ENCODE results near the gene SBK1.
A peak's percentile ranks its signal among the peaks of the same experiment; 100 is the strongest.

The SBK1 gene

GRCh38 chr16:28283173-28283572 lies 9.2 kb upstream of the SBK1 start:
- no peak for DNase-seq

GRCh38 chr16:28283798-28284577 lies 8.3 kb upstream of the SBK1 start:
- DNase-seq, result no peak

DNA sequence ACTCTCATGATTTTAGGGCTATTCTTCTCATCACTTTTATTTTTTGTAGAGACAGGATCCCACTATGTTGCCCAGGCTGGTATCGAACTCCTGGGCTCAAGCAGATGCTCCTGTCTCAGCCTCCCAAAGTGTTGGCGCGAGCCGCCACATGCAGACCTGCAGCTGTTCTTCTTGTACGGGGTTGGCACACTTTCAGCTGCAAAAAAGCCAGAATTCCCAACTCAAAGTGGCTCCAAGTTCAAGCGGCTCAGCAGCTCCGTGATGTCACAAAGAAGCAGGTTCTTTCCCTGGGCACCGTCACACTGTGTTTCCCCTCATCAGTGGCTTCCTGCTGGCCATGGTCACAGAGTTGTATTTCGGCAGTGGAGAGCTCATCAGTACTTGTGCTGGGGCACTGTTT lies 6.7 kb upstream of the SBK1 start:
- DNase-seq, result no peak

GRCh38 chr16:28288114-28288513 lies 4.2 kb upstream of the SBK1 start:
- DNase-seq, result no peak

- no peak for DNase-seq
Measured at GRCh38 chr16:28289048-28289447, 3.3 kb upstream of the SBK1 start.

DNA sequence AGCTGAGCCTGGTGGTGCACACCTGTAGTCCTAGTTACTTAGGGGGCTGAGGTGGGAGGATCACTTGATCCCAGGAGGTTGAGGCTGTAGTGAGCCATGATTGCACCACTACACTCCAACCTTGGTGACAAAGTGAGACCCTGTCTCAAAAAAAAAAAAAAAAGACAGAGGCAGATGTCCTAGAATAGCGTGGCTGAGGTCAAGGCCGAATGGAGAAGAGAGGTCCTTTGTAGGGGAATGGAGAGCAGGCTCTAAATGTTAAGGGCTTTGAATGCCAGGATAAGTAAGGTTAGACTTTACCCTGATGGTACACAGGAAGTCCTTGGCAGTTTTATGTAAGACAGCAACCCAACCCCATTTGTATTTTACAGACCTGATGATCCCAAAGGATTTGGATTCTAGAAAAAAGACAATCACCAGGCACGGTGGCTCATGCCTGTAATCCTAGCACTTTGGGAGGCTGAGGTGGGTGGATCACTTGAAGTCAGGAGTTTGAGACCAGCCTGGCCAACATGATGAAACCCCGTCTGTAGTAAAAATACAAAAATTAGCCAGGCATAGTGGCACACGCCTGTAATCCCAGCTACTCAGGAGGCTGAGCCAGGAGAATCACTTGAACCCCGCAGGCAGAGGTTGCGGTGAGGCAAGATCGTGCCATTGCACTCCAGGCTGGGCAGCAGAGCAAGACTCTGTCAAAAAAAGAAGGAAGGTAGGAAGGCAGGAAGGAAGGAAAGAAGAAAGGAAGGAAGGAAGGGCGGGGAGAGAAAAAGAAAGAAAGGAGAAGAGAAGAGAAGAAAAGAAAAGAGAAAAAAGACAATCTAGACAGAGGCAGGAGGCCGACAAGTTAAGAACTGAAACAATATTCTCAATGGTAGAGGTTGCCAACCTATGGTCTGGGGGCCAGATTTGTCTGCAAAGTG lies 2.1 kb upstream of the SBK1 start:
- DNase-seq, result no peak

DNA sequence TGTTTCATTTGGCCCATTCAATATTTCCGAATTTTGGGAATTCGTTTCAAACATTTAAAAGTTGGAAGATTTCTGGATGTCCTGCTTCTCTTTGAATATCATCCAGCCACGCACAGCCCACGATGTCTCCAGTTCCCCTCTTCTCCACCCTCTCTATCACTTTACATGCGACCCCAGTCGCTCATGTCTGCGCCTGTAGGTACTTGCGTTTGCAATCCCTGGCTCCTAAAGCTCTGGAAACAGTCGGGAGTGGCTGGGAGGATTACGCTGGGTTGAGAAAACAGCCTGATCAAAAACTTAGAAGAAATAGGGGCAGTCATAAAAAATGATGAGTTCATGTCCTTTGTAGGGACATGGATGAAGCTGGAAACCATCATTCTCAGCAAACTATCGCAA lies 1.5 kb upstream of the SBK1 start:
- no peak for DNase-seq

GRCh38 chr16:28292731-28293600 lies 641 bp downstream of the SBK1 start:
- DNase-seq, result no peak

DNA sequence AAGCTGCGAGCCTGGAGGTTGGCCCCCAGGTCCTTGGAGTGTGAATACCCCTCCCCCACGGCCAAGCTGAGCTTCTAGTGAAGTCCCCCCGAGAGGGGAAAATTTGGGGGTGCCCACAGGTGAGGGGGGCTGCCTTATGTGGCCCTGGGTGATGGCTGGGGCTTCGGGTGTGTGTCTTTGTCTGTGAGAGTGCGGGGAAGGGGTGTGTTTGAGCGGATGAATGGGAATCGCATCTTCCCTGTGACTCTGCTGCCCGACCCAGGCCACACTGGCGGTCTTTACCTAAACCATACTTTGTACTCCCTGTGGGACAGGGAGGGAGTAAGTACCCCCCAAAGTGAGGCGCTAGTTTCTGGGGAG lies 1.3 kb downstream of the SBK1 start:
- no peak for DNase-seq

- DNase-seq, result no peak
Measured at GRCh38 chr16:28294201-28294600, 1.9 kb downstream of the SBK1 start.

GRCh38 chr16:28295276-28295675 lies 3.0 kb downstream of the SBK1 start:
- DNase-seq, result no peak

- DNase-seq, result no peak
Measured at GRCh38 chr16:28297308-28297707, 5.0 kb downstream of the SBK1 start.

DNA sequence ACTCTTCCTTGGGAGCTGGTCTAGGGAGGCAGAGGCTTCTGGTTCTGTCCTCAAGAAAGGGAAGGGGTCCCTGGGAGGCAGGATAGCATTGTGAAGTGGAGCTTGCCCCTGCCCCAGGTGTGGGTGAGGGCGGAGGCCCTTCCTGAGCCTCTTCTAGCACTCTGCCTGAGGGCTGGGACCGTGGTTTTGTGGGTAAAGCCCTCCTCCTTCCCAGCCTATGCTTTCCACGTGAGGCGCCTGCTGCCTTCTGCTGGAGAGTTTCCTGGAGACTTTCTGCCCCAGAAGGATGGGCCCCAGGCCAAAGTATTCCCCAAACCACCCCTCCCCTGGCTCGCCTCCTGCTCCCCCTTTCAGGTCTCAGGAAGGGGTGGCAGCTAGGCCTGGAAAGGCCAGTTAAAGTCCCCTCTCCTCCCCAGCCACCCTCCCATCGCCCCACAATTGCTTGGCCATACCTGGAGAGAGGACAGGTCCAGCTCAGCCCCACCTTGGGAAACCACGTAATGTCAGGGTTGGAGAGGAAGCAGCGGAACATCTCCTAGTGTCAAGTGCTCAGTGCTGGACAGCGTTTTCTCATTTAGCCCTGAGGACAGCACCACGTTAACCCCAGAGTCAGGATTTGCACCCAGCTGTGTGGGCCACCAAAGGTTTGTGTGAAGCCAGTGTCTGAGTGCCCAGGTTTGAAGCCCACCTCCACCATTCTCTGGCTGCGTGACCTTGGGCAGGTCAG lies 5.6 kb downstream of the SBK1 start:
- no peak for DNase-seq

- peak; percentile 19 for DNase-seq
Measured at GRCh38 chr16:28298511-28298878, 6.2 kb downstream of the SBK1 start.

- no peak for DNase-seq
Measured at GRCh38 chr16:28300327-28300726, 8.0 kb downstream of the SBK1 start.

DNA sequence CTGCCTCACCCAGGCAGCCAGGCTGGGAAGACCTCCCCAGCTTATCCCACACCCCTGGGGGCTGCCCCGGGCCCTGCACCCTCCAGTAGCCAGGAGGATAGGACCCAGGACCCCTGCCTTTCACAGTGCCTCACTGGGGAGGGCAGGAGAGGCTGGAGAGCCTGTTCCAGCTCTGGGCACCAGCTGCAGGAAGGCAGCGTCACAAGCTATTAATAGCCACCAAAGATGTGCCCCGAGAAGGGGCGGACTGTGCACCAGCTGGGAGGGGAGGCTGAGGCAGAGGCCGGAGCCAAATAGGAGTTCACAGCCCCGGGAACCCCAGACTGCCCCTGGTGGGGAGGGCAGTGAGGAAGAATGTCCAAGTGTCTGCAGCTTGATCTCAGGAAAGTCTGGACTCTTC lies 8.8 kb downstream of the SBK1 start:
- DNase-seq, result no peak

GRCh38 chr16:28301620-28302019 lies 9.3 kb downstream of the SBK1 start:
- no peak for DNase-seq

GRCh38 chr16:28303132-28303531 lies 10.8 kb downstream of the SBK1 start:
- DNase-seq, result no peak

DNA sequence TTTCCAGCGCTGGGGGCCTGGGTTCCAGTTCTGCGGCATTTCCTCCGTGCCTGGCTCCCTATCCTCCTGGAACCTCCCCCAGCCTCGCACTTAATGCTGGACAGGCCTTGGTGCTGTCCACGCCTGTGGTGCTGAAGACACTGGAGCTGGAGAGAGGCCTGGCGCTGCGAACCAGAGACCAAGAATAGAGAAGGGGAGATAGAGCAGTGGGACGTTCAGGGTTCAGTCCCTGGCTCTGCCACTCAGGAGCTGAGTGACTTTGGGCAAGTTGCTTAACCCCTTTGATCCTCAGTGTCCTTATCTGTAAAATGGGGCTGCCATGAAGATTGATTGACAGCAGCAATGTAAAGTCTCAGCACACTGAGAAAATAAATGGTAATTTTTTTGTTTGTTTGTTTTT lies 11.9 kb downstream of the SBK1 start:
- no peak for DNase-seq

- no peak for DNase-seq
Measured at GRCh38 chr16:28307936-28308335, 15.6 kb downstream of the SBK1 start.

GRCh38 chr16:28308794-28309584 lies 16.7 kb downstream of the SBK1 start:
- DNase-seq, result no peak

- no peak for DNase-seq
Measured at GRCh38 chr16:28309811-28310311, 17.5 kb downstream of the SBK1 start.

All from NCI-H524 treated with DMSO at 0.1 percent for 48 hours (cell line).